Upper lobe of right lung (tissue), 1 donor: ENCODE results near the gene CFAP141. TPM values are rescaled to one million over a fixed set of nuclear protein-coding genes. Genes with fewer than 3 reads are reported as not detected.

Experiments used
- ATAC-seq: fragments of 200-7000 bp; cut with Tn5 transposase; one replicate; pipeline ENCODE4 v1.9.1; 2020; ENCODE audit warnings: mild to moderate bottlenecking, moderate library complexity
- DNase-seq: peaks from one replicate; pipeline ENCODE4 v3.0.0-alpha.2; 2020
- H3K27ac ChIP-seq: fragments of 200-600 bp; one replicate; pipeline ENCODE4 v1.8.0; 2022
- H3K27me3 ChIP-seq: fragments of 200-600 bp; one replicate; pipeline ENCODE4 v1.8.0; 2022; ENCODE audit warnings: mild to moderate bottlenecking
- H3K36me3 ChIP-seq: fragments of 200-600 bp; one replicate; pipeline ENCODE4 v1.8.0; 2022
- H3K4me1 ChIP-seq: fragments of 200-600 bp; one replicate; pipeline ENCODE4 v1.8.0; 2022
- H3K4me3 ChIP-seq: fragments of 200-600 bp; one replicate; pipeline ENCODE4 v1.8.0; 2022; ENCODE audit warnings: mild to moderate bottlenecking
- H3K9me3 ChIP-seq: fragments of 200-600 bp; one replicate; pipeline ENCODE4 v1.8.0; 2022
- intact Hi-C: fragments of 100-400 bp; cut with DNase I; formaldehyde crosslinking; loops from one replicate; pipeline ENCODE4 v1.11.0; 2022
- long read RNA-seq: library from polyadenylated mRNA; unstranded; transcript quantifications from one replicate; pipeline ENCODE4 v2.0.0, GENCODE V29; 2021
- total RNA-seq: library from RNA; stranded (reverse); fragmentation: NEBNext Ultra II Directional; extraction: Animal tissue kit (Norgen Biotek cat#: 25700); gene quantifications from one replicate; pipeline ENCODE4 v1.2.1, GENCODE V29; 2021
- TF ChIP-seq, protein P1 (sequence below): fragments of 200-600 bp; IDR thresholded peaks from one replicate; pipeline ENCODE4 v1.8.0; 2022; ENCODE audit warnings: antibody characterized with exemption
- donor health status: DM: no; HTN: yes; CAD: no; lungs with severe emphysema.

CFAP141 gene
- total RNA-seq, result not detected
- long read RNA-seq, result 0 reads

DNA sequence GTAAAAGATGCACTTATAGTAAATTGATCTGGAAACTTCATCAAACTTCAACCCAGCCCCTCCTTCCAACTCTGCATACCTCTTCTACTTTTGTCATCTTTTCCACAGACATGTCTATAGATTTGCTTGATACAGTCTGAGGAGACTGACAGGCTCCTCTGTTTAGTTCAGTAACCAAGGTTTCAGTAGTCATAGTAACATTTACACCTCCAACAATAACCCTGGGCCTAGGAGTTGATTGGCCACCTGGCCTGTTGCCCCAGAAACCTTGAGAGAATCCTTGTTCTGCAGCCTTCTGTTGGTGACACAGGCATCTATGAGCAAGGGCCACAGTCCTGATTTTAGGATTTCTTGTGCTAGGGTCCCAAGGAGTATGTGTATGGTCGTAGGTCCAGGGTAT is at the start of gene CFAP141:
CFAP141 (minus strand) TSS at position 138 of the 400 bp plus-strand sequence; CDS start at position 112, 26 bp downstream.
- TF ChIP-seq, protein P1, sequence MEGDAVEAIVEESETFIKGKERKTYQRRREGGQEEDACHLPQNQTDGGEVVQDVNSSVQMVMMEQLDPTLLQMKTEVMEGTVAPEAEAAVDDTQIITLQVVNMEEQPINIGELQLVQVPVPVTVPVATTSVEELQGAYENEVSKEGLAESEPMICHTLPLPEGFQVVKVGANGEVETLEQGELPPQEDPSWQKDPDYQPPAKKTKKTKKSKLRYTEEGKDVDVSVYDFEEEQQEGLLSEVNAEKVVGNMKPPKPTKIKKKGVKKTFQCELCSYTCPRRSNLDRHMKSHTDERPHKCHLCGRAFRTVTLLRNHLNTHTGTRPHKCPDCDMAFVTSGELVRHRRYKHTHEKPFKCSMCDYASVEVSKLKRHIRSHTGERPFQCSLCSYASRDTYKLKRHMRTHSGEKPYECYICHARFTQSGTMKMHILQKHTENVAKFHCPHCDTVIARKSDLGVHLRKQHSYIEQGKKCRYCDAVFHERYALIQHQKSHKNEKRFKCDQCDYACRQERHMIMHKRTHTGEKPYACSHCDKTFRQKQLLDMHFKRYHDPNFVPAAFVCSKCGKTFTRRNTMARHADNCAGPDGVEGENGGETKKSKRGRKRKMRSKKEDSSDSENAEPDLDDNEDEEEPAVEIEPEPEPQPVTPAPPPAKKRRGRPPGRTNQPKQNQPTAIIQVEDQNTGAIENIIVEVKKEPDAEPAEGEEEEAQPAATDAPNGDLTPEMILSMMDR, result no peak
- no peak within 1 kb of the TSS for H3K4me3 ChIP-seq
- H3K4me1 ChIP-seq, result no peaks in the 10 kb centered on the region
- no peak for DNase-seq
- intact Hi-C loops, result no loop called here
- ATAC-seq, result no peak
- H3K27ac ChIP-seq, result no peak within 1 kb of the TSS
- H3K36me3 ChIP-seq, result peaks cover 64% of the 10 kb centered on the region
- no peaks in the 10 kb centered on the region for H3K9me3 ChIP-seq
- no peaks in the 10 kb centered on the region for H3K27me3 ChIP-seq

DNA sequence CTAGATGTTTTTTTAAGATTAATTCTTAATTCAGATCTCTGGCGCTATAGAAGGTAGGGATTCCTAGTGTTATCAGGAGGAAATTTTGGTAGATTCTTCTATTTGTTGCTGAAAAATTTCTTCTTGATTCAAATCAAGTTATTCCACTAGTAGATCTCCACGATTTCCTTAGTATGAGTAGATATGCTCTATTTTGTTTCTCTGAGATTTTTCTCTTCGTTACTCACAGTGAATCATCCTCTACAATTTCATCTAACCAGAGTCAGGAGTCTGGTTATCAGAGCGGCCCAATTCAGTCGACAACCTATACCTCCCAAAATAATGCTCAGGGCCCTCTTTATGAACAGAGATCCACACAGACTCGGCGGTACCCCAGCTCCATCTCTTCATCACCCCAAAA is 47.5 kb upstream of the CFAP141 start:
- Histone ChIP-seq H3K36me3 (peaks cover 100% of the 10 kb centered on the region), H3K4me3 (no peak overlapping the region), H3K9me3 (no peaks in the 10 kb centered on the region), H3K27ac (no peak overlapping the region), H3K4me1 (no peaks in the 10 kb centered on the region), H3K27me3 (no peaks in the 10 kb centered on the region)
- DNase-seq, result no peak
- intact Hi-C loops, result no loop called here
- TF ChIP-seq, protein P1, result no peak
- no peak for ATAC-seq

DNA sequence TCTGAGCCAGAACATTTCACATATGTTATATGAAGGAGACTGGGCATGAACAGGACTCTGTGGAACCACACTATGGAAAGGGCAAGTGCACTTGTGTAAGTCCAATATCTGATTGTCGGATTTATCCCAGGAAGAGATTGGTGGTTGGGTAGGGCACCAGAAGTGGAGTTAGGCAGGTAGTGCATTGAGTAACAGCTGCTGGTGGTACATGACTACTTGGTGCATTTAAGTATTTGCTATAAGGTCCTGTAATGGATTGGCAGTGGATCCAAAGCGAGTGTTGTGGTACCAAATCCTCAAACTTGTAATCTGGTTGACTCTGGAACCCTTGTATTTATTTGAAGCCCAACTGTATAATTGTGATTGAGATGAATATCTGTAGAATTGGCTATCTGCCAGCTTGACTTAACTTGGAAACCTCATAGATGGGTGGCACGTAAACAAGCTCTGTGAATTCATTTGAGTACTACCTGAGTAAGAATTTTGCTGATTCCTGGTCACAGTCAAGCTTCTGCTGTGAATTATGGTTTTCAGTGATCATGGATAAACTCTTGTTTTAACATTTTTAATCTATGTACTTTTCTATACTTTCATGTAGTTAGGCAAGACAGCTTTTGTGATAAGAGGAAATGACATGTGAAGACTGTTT is 35.7 kb upstream of the CFAP141 start:
- no peaks in the 10 kb centered on the region for H3K4me1 ChIP-seq
- peaks cover 100% of the 10 kb centered on the region for H3K36me3 ChIP-seq
- ATAC-seq (no peak), DNase-seq (no peak)
- no peaks in the 10 kb centered on the region for H3K27me3 ChIP-seq
- H3K9me3 ChIP-seq, result no peaks in the 10 kb centered on the region
- TF ChIP-seq, protein P1, result no peak
- H3K4me3 ChIP-seq, result no peak overlapping the region
- no peak overlapping the region for H3K27ac ChIP-seq
- intact Hi-C loops, result no loop called here

GRCh38 chr1:154240294-154240833 is 34.2 kb upstream of the CFAP141 start:
- Histone ChIP-seq H3K9me3 (no peaks in the 10 kb centered on the region), H3K4me1 (no peaks in the 10 kb centered on the region), H3K27ac (no peak overlapping the region), H3K4me3 (no peak overlapping the region), H3K27me3 (no peaks in the 10 kb centered on the region), H3K36me3 (peaks cover 100% of the 10 kb centered on the region)
- ATAC-seq, result no peak
- TF ChIP-seq, protein P1, result no peak
- DNase-seq, result no peak
- intact Hi-C loops, result no loop called here

DNA sequence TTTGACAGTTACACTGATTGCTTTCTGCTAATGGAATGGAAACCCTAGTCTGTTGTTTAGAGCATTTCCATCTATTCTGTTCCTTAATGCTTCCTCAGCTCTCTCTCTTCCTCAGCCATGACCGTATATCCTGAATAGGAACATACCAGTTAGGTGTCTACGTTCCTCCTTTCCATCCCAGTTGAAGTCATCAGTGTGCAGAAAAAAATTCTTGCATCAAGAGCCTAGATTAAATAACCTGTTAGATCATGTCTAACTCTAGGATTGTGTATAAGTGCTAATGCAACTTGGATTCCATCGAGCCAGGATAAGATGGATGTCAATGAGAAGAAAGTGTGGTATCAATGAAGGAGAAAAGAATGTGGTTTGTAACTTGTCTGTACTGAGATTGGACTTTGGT is 33.4 kb upstream of the CFAP141 start:
- no peaks in the 10 kb centered on the region for H3K27me3 ChIP-seq
- no peak overlapping the region for H3K4me3 ChIP-seq
- DNase-seq (no peak), ATAC-seq (no peak)
- no peaks in the 10 kb centered on the region for H3K9me3 ChIP-seq
- intact Hi-C loops, result no loop called here
- TF ChIP-seq, protein P1, result no peak
- H3K4me1 ChIP-seq, result no peaks in the 10 kb centered on the region
- peaks cover 100% of the 10 kb centered on the region for H3K36me3 ChIP-seq
- no peak overlapping the region for H3K27ac ChIP-seq
